Articular chondrocyte of knee joint (primary cell): ENCODE data around the gene RBCK1. TPM values are rescaled to one million over a fixed set of nuclear protein-coding genes. Genes with fewer than 3 reads are reported as not detected.

ENCODE experiments used
- small RNA-seq: library from RNA; depleted of rRNA; stranded (forward); fragments of <200 nt; gene quantifications from one replicate; pipeline ENCODE3, GENCODE V24; 2012
- total RNA-seq: library from RNA; depleted of rRNA; stranded (reverse); fragments of >200 nt; gene quantifications from 2 replicates; pipeline ENCODE4 v1.2.3, GENCODE V29; 2012

RBCK1 gene
- 49.4 and 51.7 TPM in 2 replicates for total RNA-seq

GRCh38 chr20:407953-408842, at the start of gene RBCK1:
RBCK1 (plus strand) TSS chr20:408299; CDS start chr20:408758, 459 bp downstream.

GRCh38 chr20:462199-462991, 54.3 kb downstream of the RBCK1 start, which contains the start of gene TBC1D20:
TBC1D20 (minus strand) TSS chr20:462533; CDS start chr20:462405, 128 bp downstream.

Small RNA genes lying within 50 kb of the gene (small RNA-seq; reads per million reads assigned to genes)
- not detected for gene RF00019

Other genes with a start within 250 kb of the RBCK1 start
- gene DEFB128, start 218.6 kb upstream of the RBCK1 start, total RNA-seq: not detected in 2 replicates
- gene DEFB129, start 181.0 kb upstream of the RBCK1 start, total RNA-seq: not detected in 2 replicates
- not detected in 2 replicates for gene DEFB132, start 150.6 kb upstream of the RBCK1 start, total RNA-seq
- gene C20orf96, start 117.5 kb upstream of the RBCK1 start, total RNA-seq: 0.65 and 1.2 TPM in 2 replicates
- gene ZCCHC3, start 110.7 kb upstream of the RBCK1 start, total RNA-seq: 6.8 and 10.6 TPM in 2 replicates
- gene SOX12, start 82.7 kb upstream of the RBCK1 start, total RNA-seq: 3.4 and 4.8 TPM in 2 replicates
- 26.7 and 51.0 TPM in 2 replicates for gene NRSN2, start 61.2 kb upstream of the RBCK1 start, total RNA-seq
- 16.3 and 18.1 TPM in 2 replicates for gene TRIB3, start 27.5 kb upstream of the RBCK1 start, total RNA-seq
- gene TBC1D20, start 54.2 kb downstream of the RBCK1 start, total RNA-seq: 45.4 and 45.5 TPM in 2 replicates
- 107 and 126 TPM in 2 replicates for gene CSNK2A1, start 135.5 kb downstream of the RBCK1 start, total RNA-seq
- not detected in 2 replicates for gene TCF15, start 202.0 kb downstream of the RBCK1 start, total RNA-seq
- gene SRXN1, start 244.9 kb downstream of the RBCK1 start, total RNA-seq: 49.0 and 65.5 TPM in 2 replicates